ENCODE measurements around the gene MCM5.

MCM5 gene

GRCh38 chr22:35452351-35452781 lies 52.4 kb downstream of the MCM5 start:
- Histone ChIP-seq H3K27me3 (replicated peaks; ENCODE audit: control insufficient read depth, insufficient read depth, low read length) (no peaks in the 10 kb centered on the region), H3K36me3 (ENCODE audit: control insufficient read depth, insufficient read depth, low read length) (no peaks in the 10 kb centered on the region; the same call in 1 of the 2 replicates), H3K4me3 (replicated peaks; ENCODE audit: low read depth, low read length) (no peak overlapping the region)
- TF ChIP-seq CTCF (IDR thresholded peaks at IDR 0.05; ENCODE audit: insufficient read depth, low read length, poor library complexity, severe bottlenecking) = no peak
- no peak for DNase-seq (ENCODE audit: extremely low read depth, insufficient read length)

GRCh38 chr22:35452810-35453743 lies 53.1 kb downstream of the MCM5 start:
- DNase-seq (ENCODE audit: extremely low read depth, insufficient read length) = no peak
- Histone ChIP-seq H3K36me3 (ENCODE audit: control insufficient read depth, insufficient read depth, low read length) (no peaks in the 10 kb centered on the region; the same call in 1 of the 2 replicates), H3K27me3 (replicated peaks; ENCODE audit: control insufficient read depth, insufficient read depth, low read length) (no peaks in the 10 kb centered on the region), H3K4me3 (replicated peaks; ENCODE audit: low read depth, low read length) (no peak overlapping the region)
- TF ChIP-seq CTCF (IDR thresholded peaks at IDR 0.05; ENCODE audit: insufficient read depth, low read length, poor library complexity, severe bottlenecking) = no peak

- TF ChIP-seq CTCF (IDR thresholded peaks at IDR 0.05; ENCODE audit: insufficient read depth, low read length, poor library complexity, severe bottlenecking) = no peak
- Histone ChIP-seq H3K4me3 (replicated peaks; ENCODE audit: low read depth, low read length) (no peak overlapping the region), H3K36me3 (ENCODE audit: control insufficient read depth, insufficient read depth, low read length) (no peaks in the 10 kb centered on the region; the same call in 1 of the 2 replicates), H3K27me3 (replicated peaks; ENCODE audit: control insufficient read depth, insufficient read depth, low read length) (no peaks in the 10 kb centered on the region)
- DNase-seq (ENCODE audit: extremely low read depth, insufficient read length) = no peak
Observed at GRCh38 chr22:35454416-35455054, 54.6 kb downstream of the MCM5 start.

DNA sequence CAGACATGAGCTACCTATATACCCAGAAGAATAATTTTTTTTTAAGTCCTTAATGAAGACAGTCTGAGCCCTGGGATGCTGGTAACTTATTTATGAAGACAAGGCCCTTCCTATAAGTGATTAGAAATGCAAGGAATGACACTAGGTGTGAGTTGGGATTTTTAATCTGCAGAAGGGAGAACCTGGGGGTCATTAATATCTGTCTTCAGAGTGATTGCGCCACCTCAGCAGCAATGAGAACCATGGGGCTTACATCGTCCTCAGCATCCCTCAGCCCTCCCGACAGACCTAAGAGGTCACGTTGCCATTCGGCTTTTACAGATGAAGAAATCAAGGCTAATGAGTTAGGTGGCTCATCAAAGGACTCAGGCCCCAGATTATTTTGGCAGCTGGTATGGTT lies 55.6 kb downstream of the MCM5 start:
- Histone ChIP-seq H3K27me3 (replicated peaks; ENCODE audit: control insufficient read depth, insufficient read depth, low read length) (no peaks in the 10 kb centered on the region), H3K36me3 (ENCODE audit: control insufficient read depth, insufficient read depth, low read length) (no peaks in the 10 kb centered on the region; the same call in 1 of the 2 replicates), H3K4me3 (replicated peaks; ENCODE audit: low read depth, low read length) (no peak overlapping the region)
- TF ChIP-seq CTCF (IDR thresholded peaks at IDR 0.05; ENCODE audit: insufficient read depth, low read length, poor library complexity, severe bottlenecking) = no peak
- DNase-seq (ENCODE audit: extremely low read depth, insufficient read length) = no peak

- H3K27me3 ChIP-seq (replicated peaks; ENCODE audit: control insufficient read depth, insufficient read depth, low read length) = no peaks in the 10 kb centered on the region
- no peak for DNase-seq (ENCODE audit: extremely low read depth, insufficient read length)
- H3K36me3 ChIP-seq (ENCODE audit: control insufficient read depth, insufficient read depth, low read length) = no peaks in the 10 kb centered on the region
- TF ChIP-seq CTCF (IDR thresholded peaks at IDR 0.05; ENCODE audit: insufficient read depth, low read length, poor library complexity, severe bottlenecking) = no peak
- H3K4me3 ChIP-seq (replicated peaks; ENCODE audit: low read depth, low read length) = no peak overlapping the region
Observed at GRCh38 chr22:35456757-35457156, 56.8 kb downstream of the MCM5 start.

Measured in GM06990 (cell line).